ENCODE measurements around the gene RNF217. TPM values are rescaled to one million over a fixed set of nuclear protein-coding genes. Genes with fewer than 3 reads are reported as not detected.

RNF217 gene
- total RNA-seq, 1 donor from 2014 or later, result 14.1 TPM

DNA sequence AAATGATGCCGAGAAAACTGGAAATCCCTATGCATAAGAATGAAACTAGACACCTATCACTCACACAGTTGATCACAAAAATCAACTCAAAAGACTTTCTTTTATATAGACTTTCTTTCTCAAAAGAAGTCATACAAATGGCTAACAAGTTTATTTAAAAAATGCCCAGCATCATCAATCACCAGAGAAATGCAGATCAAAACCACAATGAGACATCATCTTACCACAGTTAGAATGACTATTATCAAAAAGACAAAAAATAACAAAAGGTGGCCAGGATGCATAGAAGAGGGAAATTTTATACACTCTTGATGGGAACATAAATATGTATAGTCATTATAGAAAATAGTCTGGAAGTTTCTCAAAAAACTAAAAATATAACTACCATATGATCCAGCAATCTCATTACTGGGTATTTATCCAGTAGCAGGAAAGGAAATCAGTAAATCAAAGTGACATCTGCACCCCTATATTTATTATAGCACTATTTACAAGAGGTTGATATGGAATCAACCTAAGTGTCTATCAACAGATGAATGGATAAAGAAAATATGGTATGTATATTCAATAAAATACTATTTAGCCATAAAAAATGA is 3.4 kb upstream of the RNF217 start:
- Histone ChIP-seq H3K4me3 (no peak overlapping the region), H3K27me3 (ENCODE audit: low read depth) (no peaks in the 10 kb centered on the region), H3K9me3 (replicated peaks) (no peaks in the 10 kb centered on the region), H3K36me3 (no peaks in the 10 kb centered on the region), H3K4me1 (peaks cover 39% of the 10 kb centered on the region), H3K27ac (replicated peaks) (no peak overlapping the region)
- TF ChIP-seq, protein P1, sequence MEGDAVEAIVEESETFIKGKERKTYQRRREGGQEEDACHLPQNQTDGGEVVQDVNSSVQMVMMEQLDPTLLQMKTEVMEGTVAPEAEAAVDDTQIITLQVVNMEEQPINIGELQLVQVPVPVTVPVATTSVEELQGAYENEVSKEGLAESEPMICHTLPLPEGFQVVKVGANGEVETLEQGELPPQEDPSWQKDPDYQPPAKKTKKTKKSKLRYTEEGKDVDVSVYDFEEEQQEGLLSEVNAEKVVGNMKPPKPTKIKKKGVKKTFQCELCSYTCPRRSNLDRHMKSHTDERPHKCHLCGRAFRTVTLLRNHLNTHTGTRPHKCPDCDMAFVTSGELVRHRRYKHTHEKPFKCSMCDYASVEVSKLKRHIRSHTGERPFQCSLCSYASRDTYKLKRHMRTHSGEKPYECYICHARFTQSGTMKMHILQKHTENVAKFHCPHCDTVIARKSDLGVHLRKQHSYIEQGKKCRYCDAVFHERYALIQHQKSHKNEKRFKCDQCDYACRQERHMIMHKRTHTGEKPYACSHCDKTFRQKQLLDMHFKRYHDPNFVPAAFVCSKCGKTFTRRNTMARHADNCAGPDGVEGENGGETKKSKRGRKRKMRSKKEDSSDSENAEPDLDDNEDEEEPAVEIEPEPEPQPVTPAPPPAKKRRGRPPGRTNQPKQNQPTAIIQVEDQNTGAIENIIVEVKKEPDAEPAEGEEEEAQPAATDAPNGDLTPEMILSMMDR (IDR thresholded peaks at IDR 0.05; ENCODE audit: borderline replicate concordance), result no peak
- no peak for DNase-seq
- intact Hi-C loops (cut with micrococcal nuclease), result no loop called here

DNA sequence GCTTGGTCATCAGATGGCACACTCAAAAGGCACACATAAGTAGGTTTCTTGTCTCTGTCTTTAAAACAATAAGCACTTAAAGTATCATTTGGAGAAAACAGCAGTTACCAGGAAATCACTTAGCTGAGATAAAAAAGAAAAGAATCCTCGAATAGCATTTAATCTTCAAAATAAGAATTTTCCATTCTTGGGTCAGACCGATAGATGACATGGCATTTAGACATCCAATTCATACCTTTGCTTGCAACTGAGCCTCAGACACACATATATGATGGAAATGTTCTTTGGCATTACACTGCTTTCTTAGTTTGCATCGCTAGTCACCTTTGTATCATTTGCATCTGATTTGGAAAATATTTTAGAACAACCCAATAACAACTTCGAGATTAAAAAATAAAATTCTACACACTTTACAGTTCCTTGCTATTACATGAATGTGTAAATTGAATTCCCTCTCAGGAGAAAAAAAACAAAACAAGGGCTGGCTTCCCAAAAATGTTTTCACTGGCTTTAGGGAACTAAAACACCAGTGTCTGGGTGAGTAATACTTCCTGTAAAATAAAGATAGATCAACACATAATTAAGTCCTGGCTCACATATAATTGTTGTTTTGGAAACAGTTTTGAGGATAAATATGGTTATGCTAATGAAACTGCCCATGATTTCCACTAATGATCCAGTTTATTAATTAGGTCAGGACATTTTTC is 1.3 kb upstream of the RNF217 start:
- H3K4me3 ChIP-seq, result peak overlapping the region; percentile 91
- no peak for DNase-seq
- intact Hi-C loops (cut with micrococcal nuclease), result no loop called here

DNA sequence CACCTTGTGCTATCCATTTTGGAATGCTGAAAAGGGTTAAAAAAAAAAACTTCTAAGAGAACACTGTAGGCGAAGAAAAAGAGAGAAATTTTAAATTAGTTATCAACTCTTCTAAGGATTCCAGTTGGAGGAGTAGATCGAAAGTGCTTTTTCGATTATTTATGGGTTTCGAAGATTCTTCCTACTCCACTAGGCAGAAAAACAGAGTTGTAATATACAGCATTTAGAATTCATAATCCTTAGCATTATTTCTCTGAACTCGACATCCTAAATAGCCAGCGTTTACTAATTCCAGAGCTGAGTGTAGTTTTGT is 817 bp upstream of the RNF217 start:
- TF ChIP-seq, protein P1 (IDR thresholded peaks at IDR 0.05; ENCODE audit: borderline replicate concordance), result no peak
- Histone ChIP-seq H3K9me3 (replicated peaks) (no peaks in the 10 kb centered on the region), H3K27ac (replicated peaks) (peak overlapping the region; percentile 93), H3K27me3 (ENCODE audit: low read depth) (no peaks in the 10 kb centered on the region), H3K4me3 (peak overlapping the region; percentile 91), H3K36me3 (no peaks in the 10 kb centered on the region), H3K4me1 (peaks cover 58% of the 10 kb centered on the region)
- DNase-seq, result no peak
- intact Hi-C loops (cut with micrococcal nuclease), result no loop called here

More for the DNA sequence above, 1.3 kb upstream of the RNF217 start:
- Histone ChIP-seq H3K4me1 (peaks cover 53% of the 10 kb centered on the region), H3K27me3 (ENCODE audit: low read depth) (no peaks in the 10 kb centered on the region), H3K9me3 (replicated peaks) (no peaks in the 10 kb centered on the region), H3K36me3 (no peaks in the 10 kb centered on the region), H3K27ac (replicated peaks) (peak overlapping the region; percentile 93)
- TF ChIP-seq, protein P1 (IDR thresholded peaks at IDR 0.05; ENCODE audit: borderline replicate concordance), result no peak

DNA sequence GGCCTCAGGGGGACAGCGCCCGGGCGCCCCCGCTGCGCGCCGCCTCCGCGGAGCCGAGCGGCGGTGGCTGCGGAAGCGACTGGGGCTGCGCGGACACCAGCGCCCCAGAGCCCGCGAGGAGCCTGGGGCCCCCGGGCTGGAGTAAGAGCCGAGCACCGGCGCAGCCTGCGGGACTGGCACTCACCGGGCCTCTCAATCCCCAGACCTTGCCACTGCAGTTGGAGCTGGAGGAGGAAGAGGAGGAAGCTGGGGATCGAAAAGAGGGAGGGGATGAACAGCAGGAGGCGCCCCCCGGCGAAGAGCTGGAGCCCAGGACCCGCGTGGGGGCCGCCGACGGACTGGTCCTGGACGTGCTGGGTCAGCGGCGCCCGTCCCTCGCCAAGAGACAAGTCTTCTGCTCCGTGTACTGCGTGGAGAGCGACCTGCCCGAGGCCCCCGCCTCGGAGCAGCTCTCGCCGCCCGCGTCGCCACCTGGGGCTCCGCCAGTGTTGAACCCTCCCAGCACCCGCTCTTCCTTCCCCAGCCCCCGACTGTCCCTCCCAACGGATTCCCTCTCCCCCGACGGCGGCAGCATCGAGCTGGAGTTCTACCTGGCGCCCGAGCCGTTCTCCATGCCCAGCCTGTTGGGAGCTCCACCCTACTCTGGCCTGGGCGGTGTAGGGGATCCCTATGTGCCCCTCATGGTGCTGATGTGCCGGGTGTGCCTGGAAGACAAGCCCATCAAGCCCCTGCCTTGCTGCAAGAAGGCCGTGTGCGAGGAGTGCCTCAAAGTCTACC is 590 bp downstream of the RNF217 start:
- intact Hi-C loops (cut with micrococcal nuclease), result no loop called here
- Histone ChIP-seq H3K9me3 (replicated peaks) (no peaks in the 10 kb centered on the region), H3K4me3 (peak overlapping the region; percentile 91), H3K27me3 (ENCODE audit: low read depth) (no peaks in the 10 kb centered on the region), H3K36me3 (no peaks in the 10 kb centered on the region), H3K27ac (replicated peaks) (peak overlapping the region; percentile 93), H3K4me1 (peaks cover 66% of the 10 kb centered on the region)
- TF ChIP-seq, protein P1 (IDR thresholded peaks at IDR 0.05; ENCODE audit: borderline replicate concordance), result peak; percentile 29
- DNase-seq, result peak; percentile 33

DNA sequence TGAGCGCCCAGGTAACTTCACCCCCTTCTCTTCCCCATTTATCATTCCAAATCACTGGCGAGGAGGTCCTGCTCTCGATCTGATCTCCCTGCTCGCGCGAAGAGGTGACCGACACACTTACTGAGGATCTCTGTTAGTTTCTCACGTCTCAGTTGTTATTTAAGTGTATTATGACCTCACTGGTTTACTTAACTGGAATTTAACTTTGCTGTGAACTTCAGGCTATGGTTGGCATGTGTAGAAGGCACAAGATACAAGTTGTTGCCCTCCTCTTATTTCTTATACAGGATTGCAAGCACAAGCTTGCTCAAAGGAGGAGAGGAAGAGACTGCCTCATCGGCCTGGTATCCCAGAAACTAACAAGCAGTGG is 1.2 kb downstream of the RNF217 start:
- TF ChIP-seq, protein P1 (IDR thresholded peaks at IDR 0.05; ENCODE audit: borderline replicate concordance), result no peak
- H3K27ac ChIP-seq (replicated peaks), result peak overlapping the region; percentile 93
- no peaks in the 10 kb centered on the region for H3K27me3 ChIP-seq (ENCODE audit: low read depth)
- no peaks in the 10 kb centered on the region for H3K36me3 ChIP-seq
- intact Hi-C loops (cut with micrococcal nuclease), result no loop called here
- H3K9me3 ChIP-seq (replicated peaks), result no peaks in the 10 kb centered on the region
- H3K4me3 ChIP-seq, result peak overlapping the region; percentile 91
- peaks cover 72% of the 10 kb centered on the region for H3K4me1 ChIP-seq
- no peak for DNase-seq
